ENCODE measurements around the gene MEA1. TPM values are rescaled to one million over a fixed set of nuclear protein-coding genes. Genes with fewer than 3 reads are reported as not detected.

The MEA1 gene
- total RNA-seq, 1 donor from 2014 or later: 73.1 TPM

- Mint-ChIP-seq H3K36me3 (peaks cover 9% of the 10 kb centered on the region), H3K4me3 (no peak overlapping the region), H3K4me1 (peaks cover 3% of the 10 kb centered on the region), H3K9me3 (no peaks in the 10 kb centered on the region), H3K27ac (peak overlapping the region; percentile 27), H3K27me3 (ENCODE audit: insufficient read depth, low read depth) (no peaks in the 10 kb centered on the region)
- TF ChIP-seq EZH2 (IDR thresholded peaks at IDR 0.05) (no peak), EZH2phosphoT487 (IDR thresholded peaks at IDR 0.05) (no peak)
- TF ChIP-seq, protein P1, sequence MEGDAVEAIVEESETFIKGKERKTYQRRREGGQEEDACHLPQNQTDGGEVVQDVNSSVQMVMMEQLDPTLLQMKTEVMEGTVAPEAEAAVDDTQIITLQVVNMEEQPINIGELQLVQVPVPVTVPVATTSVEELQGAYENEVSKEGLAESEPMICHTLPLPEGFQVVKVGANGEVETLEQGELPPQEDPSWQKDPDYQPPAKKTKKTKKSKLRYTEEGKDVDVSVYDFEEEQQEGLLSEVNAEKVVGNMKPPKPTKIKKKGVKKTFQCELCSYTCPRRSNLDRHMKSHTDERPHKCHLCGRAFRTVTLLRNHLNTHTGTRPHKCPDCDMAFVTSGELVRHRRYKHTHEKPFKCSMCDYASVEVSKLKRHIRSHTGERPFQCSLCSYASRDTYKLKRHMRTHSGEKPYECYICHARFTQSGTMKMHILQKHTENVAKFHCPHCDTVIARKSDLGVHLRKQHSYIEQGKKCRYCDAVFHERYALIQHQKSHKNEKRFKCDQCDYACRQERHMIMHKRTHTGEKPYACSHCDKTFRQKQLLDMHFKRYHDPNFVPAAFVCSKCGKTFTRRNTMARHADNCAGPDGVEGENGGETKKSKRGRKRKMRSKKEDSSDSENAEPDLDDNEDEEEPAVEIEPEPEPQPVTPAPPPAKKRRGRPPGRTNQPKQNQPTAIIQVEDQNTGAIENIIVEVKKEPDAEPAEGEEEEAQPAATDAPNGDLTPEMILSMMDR (IDR thresholded peaks at IDR 0.05): no peak
- Histone ChIP-seq H3K36me3 (no peaks in the 10 kb centered on the region), H3K27me3 (no peaks in the 10 kb centered on the region), H3K9ac (no peak overlapping the region), H3F3A (ENCODE audit: low read depth) (no peaks in the 10 kb centered on the region), H3K4me3 (no peak overlapping the region), H3K4me1 (no peaks in the 10 kb centered on the region), H3K4me2 (no peak overlapping the region), H3K79me2 (ENCODE audit: low read depth) (no peaks in the 10 kb centered on the region), H3K9me3 (ENCODE audit: low read depth) (no peaks in the 10 kb centered on the region), H3K27ac (no peak overlapping the region), H4K20me1 (ENCODE audit: low read depth) (no peaks in the 10 kb centered on the region), H2AFZ (replicated peaks) (no peak overlapping the region)
- no peak for DNase-seq (ENCODE audit: low spot score)
These were observed 42.7 kb downstream of the MEA1 start for GRCh38 chr6:42970871-42971612.

GRCh38 chr6:42969934-42970333 lies 43.8 kb downstream of the MEA1 start:
- Mint-ChIP-seq H3K4me3 (no peak overlapping the region), H3K27ac (no peak overlapping the region), H3K36me3 (peaks cover 9% of the 10 kb centered on the region), H3K9me3 (no peaks in the 10 kb centered on the region), H3K27me3 (ENCODE audit: insufficient read depth, low read depth) (no peaks in the 10 kb centered on the region), H3K4me1 (peaks cover 3% of the 10 kb centered on the region)
- no peak overlapping the region for H3K27ac ChIP-seq
- no peaks in the 10 kb centered on the region for H3K36me3 ChIP-seq
- no peaks in the 10 kb centered on the region for H3K4me1 ChIP-seq
- no peak overlapping the region for H3K4me2 ChIP-seq
- TF ChIP-seq EZH2phosphoT487 (IDR thresholded peaks at IDR 0.05) (no peak), EZH2 (IDR thresholded peaks at IDR 0.05) (no peak)
- TF ChIP-seq, protein P1 (IDR thresholded peaks at IDR 0.05): no peak
- no peak overlapping the region for H2AFZ ChIP-seq (replicated peaks)
- H3K79me2 ChIP-seq (ENCODE audit: low read depth): no peaks in the 10 kb centered on the region
- no peaks in the 10 kb centered on the region for H4K20me1 ChIP-seq (ENCODE audit: low read depth)
- H3K9ac ChIP-seq: no peak overlapping the region
- no peaks in the 10 kb centered on the region for H3K9me3 ChIP-seq (ENCODE audit: low read depth)
- H3F3A ChIP-seq (ENCODE audit: low read depth): no peaks in the 10 kb centered on the region
- H3K27me3 ChIP-seq: no peaks in the 10 kb centered on the region
- DNase-seq (ENCODE audit: low spot score): no peak
- H3K4me3 ChIP-seq: no peak overlapping the region

DNA sequence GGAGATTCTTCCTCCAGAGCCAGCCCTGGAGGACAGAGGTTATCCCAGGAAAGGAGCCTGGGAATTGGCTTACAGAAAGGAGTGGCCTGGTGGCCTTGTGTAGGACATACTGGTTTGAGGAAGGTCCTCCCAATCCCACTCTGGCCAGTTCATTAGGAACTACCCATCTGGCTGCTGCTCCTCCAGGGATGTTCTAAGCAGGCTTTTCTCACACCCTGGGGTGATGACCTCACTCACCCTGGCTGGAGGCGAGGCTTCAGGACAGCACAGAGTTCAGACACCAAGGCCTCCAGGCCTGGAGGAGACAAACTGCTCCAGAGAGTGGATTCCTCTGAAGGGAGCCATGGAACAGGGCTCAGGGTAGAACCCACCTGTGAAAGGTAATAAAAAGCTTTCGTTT lies 44.3 kb downstream of the MEA1 start:
- H3K9me3 ChIP-seq (ENCODE audit: low read depth): no peaks in the 10 kb centered on the region
- H3K4me1 ChIP-seq: no peaks in the 10 kb centered on the region
- Mint-ChIP-seq H3K27ac (no peak overlapping the region), H3K9me3 (no peaks in the 10 kb centered on the region), H3K27me3 (ENCODE audit: insufficient read depth, low read depth) (no peaks in the 10 kb centered on the region), H3K4me3 (no peak overlapping the region), H3K4me1 (peaks cover 3% of the 10 kb centered on the region), H3K36me3 (peaks cover 9% of the 10 kb centered on the region)
- no peak overlapping the region for H2AFZ ChIP-seq (replicated peaks)
- TF ChIP-seq EZH2 (IDR thresholded peaks at IDR 0.05) (no peak), EZH2phosphoT487 (IDR thresholded peaks at IDR 0.05) (no peak)
- TF ChIP-seq, protein P1 (IDR thresholded peaks at IDR 0.05): no peak
- DNase-seq (ENCODE audit: low spot score): no peak
- no peak overlapping the region for H3K9ac ChIP-seq
- no peak overlapping the region for H3K4me3 ChIP-seq
- H3K4me2 ChIP-seq: no peak overlapping the region
- no peaks in the 10 kb centered on the region for H3K36me3 ChIP-seq
- H3F3A ChIP-seq (ENCODE audit: low read depth): no peaks in the 10 kb centered on the region
- H3K27me3 ChIP-seq: no peaks in the 10 kb centered on the region
- H4K20me1 ChIP-seq (ENCODE audit: low read depth): no peaks in the 10 kb centered on the region
- no peaks in the 10 kb centered on the region for H3K79me2 ChIP-seq (ENCODE audit: low read depth)
- no peak overlapping the region for H3K27ac ChIP-seq
